ENCODE measurements around the gene TAF3.
"Not testable (repeated sequence)": the region's sequence is repeated elsewhere in the genome, so short reads cannot be mapped to it uniquely, and the experiment has no call there.

TAF3 gene

DNA sequence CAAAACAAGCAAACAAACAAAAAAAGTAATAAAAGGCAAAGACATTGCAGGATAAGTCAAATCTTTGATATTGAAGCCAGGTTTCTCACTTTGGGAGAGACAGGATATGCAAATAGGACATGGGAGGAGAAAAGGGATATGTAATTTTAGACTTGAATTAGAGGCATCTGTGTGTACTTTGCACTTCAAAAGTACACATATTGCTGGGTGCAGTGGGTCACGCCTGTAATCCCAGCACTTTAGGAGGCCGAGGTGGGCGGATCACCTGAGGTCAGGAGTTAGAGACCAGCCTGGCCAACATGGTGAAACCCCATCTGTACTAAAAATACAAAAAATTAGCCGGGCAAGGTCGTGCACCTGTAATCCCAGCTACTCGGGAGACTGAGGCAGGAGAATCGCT, 6.6 kb upstream of the TAF3 start:
- not testable (repeated sequence) for DNase-seq (ENCODE audit: low read depth in 2 of 2)

DNA sequence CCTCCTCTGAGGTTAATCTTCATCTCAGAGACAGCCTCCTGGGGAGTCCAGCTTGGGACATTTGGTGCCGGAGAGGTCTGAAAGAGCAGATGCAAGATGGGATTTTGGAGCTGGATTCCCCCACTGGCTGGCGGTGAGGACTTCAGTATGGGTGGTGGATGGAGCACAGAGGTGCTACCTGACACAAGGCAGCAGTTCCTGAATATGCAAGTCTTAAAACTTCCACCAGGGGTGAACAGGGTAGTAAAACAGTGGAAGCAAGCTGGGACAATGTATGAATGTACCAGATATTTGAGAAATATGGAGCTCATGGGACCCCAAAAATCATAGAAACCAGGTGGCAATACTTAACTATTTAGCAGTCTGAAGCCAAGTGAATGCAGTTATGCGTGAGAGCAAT, 4.8 kb upstream of the TAF3 start:
- no peak for DNase-seq (ENCODE audit: low read depth in 2 of 2)

GRCh38 chr10:7817576-7817975, 729 bp upstream of the TAF3 start:
- no peak for DNase-seq (ENCODE audit: low read depth in 2 of 2)

DNA sequence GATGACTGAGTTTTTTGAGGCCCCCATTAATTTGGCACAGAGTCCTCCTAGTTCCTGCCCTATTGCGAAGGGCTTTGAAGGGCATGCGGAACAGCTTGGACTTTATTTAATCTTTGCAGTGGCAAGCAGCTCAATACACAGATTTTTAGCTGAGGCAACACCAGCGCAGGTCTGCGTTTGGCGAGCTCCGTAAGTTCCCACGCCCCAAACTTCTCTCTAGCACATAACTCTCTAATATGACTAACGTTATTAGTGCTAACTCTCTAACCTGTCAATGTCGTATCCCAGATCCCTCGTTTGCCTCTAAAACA, 366 bp upstream of the TAF3 start:
- DNase-seq (ENCODE audit: low read depth in 2 of 2), result no peak

GRCh38 chr10:7819121-7819460, 786 bp downstream of the TAF3 start:
- DNase-seq (ENCODE audit: low read depth in 2 of 2), result no peak

DNA sequence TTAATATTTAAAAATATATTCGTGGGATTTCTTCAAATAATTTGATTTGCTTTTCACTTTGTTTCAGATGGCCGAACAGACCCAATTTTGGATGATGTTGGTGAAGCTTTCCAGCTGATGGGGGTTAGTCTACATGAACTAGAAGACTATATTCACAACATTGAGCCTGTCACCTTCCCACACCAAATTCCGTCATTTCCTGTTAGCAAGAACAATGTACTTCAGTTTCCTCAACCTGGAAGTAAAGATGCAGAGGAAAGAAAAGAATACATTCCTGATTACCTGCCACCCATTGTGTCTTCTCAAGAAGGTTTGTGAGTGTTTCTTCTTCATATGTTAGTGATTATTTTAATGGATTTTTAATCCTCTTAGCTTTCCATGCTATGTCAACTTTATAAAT, 5.9 kb downstream of the TAF3 start:
- DNase-seq (ENCODE audit: low read depth in 2 of 2), result no peak

GRCh38 chr10:7826971-7827370, 8.7 kb downstream of the TAF3 start:
- no peak for DNase-seq (ENCODE audit: low read depth in 2 of 2)

- no peak for DNase-seq (ENCODE audit: low read depth in 2 of 2)
Observed at GRCh38 chr10:7829289-7829834, 11.1 kb downstream of the TAF3 start.

DNA sequence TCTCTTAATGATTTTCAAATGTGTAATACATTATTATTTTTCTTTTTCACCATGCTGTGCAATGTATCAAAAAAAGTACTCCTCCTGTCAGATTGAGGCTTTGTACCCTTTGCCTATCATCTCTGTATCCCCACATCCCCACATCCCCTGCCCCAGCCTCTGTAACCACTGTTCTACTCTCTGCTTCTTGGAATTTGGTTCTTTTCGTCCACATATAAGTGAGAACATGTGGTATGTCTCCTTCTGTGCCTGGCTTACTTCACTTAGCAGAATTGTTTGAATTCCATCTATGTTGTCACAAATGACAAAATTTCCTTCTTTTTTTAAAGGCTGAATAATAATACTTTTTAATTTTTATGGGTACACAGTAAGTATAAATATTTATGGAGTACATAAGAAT, 13.8 kb downstream of the TAF3 start:
- DNase-seq (ENCODE audit: low read depth in 2 of 2), result no peak

DNA sequence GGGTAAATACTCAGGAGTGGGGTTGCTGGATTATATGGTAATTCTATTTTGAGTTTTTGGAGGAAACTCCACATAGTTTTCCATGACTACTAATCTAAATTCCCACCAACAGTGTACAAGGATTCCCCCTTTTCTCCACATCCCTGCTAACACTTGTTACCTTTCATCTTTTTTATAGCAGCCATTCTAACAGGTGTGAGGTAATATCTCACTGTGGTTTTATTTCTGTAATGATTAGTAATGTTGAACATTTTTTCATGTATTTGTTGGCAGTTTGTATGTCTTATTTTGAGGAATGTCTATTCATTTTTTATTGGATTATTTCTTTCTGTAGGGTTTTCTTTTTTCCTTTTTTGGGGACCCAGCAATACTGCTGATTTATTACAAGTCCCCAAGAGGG, 14.9 kb downstream of the TAF3 start:
- no peak for DNase-seq (ENCODE audit: low read depth in 2 of 2)

DNA sequence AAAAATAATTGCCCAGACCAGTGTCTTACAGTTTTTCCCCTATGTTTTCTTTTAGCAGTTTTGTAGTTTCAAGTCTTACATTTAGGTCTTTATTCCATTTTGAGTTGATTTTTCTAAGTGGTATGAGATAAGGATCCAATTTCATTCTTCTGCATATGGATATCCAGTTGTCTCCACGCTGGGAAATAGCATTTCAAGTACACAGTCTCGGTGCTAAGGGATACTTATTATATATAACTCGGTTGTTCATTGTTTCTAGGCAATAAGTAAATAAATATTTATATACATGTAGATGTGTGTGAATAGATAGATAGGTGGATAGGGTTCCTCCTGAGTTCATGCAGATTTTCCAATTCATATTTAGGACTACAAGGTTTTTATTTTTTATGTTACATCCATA, 16.0 kb downstream of the TAF3 start:
- DNase-seq (ENCODE audit: low read depth in 2 of 2), result no peak

DNA sequence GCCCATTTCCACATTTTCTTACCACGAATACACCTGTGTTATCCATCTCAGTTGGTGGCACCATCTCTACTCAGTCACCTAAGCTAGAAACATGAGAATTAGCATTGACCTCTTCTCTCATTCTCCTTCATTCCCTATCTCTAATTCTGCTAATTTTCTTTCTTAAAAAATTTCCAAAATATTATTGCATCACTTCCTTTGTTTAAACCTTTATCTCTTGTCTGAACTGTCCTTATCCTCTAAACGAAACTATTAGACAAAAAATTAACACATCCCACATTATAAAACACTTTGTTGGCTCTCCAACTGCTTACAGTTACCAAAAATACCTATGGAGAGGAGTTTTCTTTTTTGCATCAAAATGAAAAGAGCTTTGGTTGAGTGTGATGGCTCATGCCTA, 18.3 kb downstream of the TAF3 start:
- DNase-seq (ENCODE audit: low read depth in 2 of 2), result no peak

GRCh38 chr10:7846591-7846990, 28.3 kb downstream of the TAF3 start:
- DNase-seq (ENCODE audit: low read depth in 2 of 2), result no peak

- DNase-seq (ENCODE audit: low read depth in 2 of 2), result no peak
Observed at GRCh38 chr10:7853226-7853842, 35.0 kb downstream of the TAF3 start.

- DNase-seq (ENCODE audit: low read depth in 2 of 2), result no peak
Observed at GRCh38 chr10:7853890-7854289, 35.6 kb downstream of the TAF3 start.

DNA sequence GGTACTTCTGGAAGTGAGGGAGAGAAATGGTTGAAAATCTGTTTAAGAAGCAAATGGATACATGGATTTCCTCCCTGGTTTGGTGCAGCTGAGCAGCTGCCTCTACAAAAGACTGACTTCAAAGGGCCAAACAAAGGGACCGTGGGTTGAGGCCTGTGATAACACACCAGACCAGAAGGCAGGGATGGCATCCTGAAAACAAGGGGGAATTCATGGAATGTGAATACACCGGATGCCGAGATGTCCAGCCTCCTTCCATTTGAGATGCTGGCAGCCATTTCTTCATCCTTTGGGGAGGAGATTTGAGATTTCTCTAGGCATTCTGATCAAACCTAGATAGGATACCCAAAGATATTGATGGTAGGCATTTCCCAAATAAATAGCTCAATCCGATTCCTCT, 36.9 kb downstream of the TAF3 start:
- no peak for DNase-seq (ENCODE audit: low read depth in 2 of 2)

GRCh38 chr10:7856678-7857077, 38.4 kb downstream of the TAF3 start:
- DNase-seq (ENCODE audit: low read depth in 2 of 2), result no peak

GRCh38 chr10:7857262-7857661, 39.0 kb downstream of the TAF3 start:
- no peak for DNase-seq (ENCODE audit: low read depth in 2 of 2)

DNA sequence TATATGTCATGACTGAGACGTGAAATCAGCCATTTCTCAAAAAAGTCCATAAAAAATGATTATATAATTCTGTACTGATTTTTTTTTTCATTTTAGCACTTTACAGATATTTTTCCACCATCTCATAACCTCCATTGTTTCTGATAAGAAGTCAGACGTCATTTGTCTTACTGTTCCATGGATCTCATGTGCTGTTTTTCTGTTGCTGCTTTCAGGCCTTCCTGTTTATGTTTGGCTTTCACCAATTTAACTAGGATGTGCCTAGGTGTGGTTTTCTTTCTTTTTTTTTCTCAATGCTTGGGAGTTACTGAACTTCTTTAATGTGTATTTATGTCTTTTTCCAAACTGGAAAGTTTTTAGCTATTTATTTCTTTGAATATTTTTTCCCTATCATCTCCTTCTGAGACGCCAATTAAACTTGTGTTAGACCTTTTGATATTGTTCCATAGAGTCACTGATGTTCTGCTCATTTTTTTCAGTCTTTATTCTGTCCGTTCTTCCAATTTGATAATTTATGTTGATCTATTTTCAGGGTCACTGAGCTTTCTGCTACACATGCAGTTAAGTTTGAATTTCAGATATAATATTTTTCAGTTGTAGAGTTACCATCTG, 43.3 kb downstream of the TAF3 start:
- DNase-seq (ENCODE audit: low read depth in 2 of 2), result no peak

DNA sequence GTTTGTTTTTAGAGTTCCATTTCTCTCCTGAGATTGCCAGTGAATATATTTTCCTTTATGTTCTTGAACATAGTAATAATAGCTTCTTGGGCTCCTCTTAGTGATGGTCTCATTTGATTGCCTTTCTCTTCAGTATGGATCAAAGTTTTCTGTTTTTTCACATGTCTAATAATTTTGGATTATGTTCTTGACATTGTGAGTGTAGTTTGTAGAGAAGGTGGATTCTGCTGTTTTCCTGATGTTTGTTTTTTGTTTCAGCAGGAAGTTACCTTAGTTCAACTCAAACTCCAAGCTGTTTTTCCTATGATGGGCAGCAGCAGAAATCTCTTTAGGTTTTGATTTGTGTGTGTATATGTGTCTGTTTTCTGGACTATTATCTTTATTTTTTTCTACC, 43.8 kb downstream of the TAF3 start:
- no peak for DNase-seq (ENCODE audit: low read depth in 2 of 2)

DNA sequence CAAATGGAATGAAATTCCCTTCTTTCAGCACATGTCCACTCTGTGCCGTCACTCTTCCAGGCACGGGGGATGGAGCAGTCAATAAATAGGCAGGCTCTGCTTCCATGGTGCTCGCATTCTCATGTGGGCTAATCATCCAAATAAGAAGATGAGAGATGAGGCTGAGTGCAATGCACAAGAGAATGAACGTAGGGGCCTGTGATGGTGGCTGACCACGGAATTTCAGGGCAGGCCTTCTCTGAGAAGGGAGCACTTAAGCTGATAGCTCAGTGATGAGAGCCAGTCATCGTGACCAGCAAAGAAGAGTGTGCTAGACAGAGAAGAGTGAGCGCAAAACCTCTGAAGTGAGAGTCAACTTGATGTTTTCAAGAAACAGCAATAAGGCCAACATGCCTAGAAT, 47.9 kb downstream of the TAF3 start:
- DNase-seq (ENCODE audit: low read depth in 2 of 2), result no peak

GRCh38 chr10:7872041-7872442, 53.7 kb downstream of the TAF3 start:
- DNase-seq (ENCODE audit: low read depth in 2 of 2), result no peak

DNA sequence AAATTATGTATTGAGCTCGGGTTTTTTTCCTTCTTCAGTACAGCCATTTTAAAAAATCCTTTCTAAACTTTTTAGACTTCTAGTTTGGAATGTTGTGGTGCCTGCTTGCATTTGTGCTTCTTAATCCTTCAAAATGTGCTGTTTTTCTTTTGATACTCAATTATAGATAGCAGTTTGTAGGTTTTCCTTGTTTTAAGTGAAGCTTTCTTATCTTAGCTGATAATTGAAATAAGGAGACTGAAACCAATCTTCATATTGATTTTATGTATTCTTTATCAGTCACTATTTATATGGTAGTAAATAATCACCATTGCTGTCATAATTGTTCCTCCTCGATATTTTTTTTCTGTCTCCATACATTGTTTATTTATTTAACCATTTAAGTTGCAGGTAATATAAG, 56.6 kb downstream of the TAF3 start:
- DNase-seq (ENCODE audit: low read depth in 2 of 2), result no peak

GRCh38 chr10:7876541-7877127, 58.3 kb downstream of the TAF3 start:
- DNase-seq (ENCODE audit: low read depth in 2 of 2), result no peak

All from stimulated activated CD8-positive, alpha-beta memory T cell treated with anti-CD3 and anti-CD28 coated beads, Interleukin-2, amount 100 ng/mL, for 1 hour (primary cell).